ENCODE results near the gene PIGL.
A peak's percentile ranks its signal among the peaks of the same experiment; 100 is the strongest.

The PIGL gene

DNA sequence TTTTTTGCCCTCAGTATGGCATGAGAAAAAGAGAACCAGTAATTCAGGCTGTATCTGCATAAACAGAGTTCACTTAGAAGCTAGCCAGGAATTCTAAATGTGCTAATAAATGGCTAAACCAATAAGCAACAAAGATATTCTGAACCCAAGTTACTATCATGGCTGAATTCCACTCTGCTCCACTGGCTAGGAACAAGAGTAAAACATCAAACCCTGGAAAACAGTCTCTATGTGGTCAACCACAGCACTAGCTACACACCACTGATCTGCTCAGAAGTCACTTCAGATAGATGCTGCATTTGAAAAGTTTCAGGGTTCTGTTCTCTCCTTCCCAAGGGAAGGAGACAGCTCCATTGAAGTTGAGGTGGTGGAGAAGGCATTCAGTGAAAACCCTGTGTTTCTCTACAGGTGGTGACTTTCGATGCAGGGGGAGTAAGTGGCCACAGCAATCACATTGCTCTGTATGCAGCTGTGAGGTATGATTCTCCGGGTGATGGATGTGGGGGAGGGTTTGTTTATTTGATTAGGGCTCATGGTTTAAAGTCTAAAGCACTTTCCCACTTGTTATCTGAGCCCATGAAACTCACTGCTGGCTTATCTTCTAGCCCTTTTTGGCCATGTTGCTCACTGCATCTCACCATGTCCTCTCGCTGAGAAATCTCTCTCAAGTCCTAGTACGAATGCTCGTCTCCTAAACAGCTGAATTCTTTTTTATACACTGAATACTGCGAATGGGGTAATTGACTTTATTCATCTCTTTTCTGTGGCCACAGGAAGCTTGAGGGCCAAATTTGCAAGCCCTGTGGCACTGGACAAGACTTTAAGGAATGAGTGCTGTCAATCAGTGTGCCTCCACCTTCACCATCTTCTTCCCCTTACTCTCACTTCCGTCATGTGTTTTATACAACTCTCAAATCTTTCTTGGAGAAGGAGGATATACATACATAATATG lies 96.4 kb downstream of the PIGL start:
- DNase-seq: no peak

DNA sequence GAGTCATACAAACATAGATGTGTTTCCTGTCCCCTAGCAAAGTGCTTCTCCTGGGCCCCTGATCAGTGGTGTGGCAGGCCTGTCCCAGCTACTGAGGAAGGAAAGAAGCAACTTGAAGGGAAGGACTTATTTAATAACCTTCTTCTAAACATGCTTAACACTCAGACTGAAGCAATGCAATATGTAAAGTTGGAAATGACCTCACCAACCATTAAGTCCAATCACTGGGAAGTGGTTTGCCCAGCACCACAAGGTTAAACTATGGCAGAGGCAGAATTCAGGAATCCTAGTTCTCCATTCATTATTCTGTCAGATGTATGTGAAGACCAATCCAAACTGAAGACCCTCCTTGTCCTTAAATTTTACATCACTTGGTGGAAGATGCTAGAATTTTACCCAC lies 97.2 kb downstream of the PIGL start:
- no peak for DNase-seq

DNA sequence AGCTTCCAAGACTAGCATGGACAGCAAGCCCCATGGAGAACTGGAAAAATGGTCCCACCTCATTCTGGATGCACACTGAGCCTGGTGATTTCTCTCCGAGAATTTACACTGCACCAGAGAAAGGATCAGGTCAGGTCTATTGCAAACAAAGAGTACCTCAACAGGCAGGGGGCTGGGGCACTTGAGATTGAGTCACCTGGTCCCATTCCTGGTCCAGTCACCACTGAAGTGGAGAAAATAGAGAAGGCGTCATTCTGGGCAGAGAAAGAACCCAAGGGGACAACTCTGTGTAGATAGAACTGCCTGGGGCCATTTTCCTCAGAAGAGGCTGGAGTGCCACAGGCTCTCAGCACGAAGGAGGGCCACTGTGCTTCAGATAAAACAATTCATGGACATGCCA lies 97.8 kb downstream of the PIGL start:
- DNase-seq: no peak

DNA sequence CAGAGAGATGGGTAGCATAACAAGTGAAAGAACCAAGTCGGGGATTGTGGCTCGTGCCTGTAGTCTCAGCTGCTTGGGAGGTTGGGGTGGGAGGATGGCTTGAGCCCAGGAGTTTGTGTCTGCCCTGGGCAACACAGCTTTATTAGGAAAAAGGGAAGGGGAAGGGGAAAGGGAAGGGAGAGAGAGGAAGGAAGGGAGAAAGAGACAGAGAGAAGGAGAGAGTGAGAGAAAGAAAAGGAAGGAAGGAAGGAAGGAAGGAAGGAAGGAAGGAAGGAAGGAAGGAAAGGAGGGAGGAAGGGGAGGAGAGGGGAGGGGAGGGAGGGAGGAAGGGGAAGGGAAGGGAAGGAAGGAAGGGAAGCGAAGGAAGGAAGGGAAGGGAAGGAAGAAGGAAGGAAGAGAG lies 103.0 kb downstream of the PIGL start:
- DNase-seq: no peak

DNA sequence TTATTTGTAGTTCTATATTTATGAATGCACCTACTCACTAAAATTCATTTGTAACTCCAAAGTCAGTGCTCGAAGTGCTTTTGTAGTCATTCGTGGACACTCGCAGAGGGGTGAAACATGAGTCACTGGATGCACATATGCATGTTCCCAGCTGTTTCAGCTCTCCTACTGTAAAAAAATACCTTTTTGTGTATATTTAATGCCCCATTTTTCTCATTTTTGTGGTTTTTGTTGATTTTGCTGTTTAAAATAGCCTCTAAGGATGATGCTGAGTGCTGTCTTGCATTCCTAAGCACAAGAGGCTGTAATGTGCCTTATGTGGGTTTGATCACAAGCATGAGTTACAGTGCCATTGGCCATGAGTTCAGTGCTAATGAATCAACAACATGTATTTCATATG lies 105.6 kb downstream of the PIGL start:
- DNase-seq: no peak

DNA sequence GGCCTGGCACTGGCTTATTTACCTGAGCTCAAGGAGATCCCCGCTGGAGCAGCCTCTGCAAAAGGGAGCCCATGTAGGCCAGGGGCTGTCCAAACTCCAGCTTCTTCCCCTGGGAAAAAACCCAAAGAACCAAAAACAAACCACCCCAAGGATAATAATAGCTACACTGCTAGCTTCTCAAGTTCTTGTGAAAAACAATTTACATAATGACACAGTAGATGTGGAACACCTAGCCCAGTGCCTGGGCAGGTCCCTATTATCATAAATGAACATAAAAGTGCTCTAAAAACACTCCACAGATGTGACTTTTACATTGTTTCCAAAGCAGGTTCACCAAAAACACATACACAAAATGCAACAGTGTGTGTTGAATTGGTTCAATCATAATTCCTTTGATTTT lies 109.0 kb downstream of the PIGL start:
- no peak for DNase-seq

DNA sequence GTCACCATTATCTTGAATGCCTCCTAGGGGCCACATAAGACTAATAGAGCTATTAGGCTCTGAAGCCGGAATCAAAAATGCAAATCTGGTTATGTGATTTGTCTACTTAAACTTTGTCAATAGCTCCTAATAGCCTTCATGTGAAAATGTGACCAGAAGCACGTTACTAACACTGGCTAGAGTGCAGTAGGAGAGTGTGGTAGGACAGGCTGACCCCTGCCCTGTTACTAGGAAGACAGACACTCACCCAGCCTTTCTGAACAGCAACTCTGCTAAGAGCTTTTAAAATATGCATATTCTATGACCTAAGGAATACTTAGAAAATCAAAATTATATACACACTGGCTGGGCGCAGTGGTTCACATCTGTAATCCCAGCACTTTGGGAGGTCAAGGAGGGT lies 110.0 kb downstream of the PIGL start:
- DNase-seq: no peak

DNA sequence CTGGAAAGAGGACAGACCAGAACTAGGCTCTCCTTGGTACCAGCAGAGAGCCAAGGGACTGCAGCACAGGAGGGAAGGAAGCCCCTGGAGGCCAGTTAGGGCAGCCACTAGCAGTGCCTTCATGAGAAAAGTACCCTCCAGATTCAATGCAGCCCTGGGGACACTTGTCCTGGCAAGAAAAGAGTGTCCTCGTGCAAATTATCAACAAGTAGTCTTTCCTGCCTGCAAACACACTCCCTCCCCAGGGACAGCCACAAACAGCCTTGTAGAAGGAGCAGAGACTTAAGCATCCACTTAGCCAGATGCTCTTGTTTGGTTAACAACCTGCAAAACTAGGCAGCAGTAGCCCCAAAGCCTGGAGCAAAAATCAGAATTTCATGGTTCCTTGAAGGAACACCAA lies 112.0 kb downstream of the PIGL start:
- no peak for DNase-seq

DNA sequence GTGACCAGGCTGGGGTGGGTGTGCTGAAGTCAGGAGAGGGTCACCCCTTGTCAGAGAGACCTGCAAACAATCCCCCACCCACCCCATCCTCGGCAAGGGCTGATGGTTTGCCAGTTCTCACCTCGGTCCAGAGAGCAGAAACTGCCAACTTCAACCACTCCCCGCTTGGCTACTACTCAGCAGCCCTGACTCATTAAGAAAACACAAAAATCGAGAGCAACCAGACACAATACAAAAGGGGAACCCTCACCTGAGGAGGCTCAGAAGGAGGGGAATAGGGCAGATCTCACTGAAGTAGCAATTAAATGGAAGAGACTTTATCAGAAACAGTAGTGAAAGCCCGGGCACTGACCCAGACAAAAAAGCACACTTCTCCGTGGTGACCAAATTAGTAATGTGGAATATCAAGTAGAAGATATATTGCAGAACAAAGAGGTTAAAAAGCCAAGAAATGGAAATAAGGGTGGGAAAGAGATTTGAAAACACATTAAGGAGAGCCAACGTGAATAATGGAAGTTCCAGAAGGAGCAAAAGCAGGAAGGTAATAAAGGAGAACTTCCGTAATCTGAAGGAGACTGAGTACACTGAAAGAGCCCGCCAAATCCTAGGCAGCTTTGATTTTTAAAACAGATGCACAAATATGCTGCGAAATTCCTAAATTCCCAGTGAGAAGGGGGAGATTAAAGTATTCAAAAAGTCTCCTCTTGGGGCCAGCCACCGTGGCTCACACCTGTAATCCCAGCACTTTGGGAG lies 112.7 kb downstream of the PIGL start:
- DNase-seq: no peak

DNA sequence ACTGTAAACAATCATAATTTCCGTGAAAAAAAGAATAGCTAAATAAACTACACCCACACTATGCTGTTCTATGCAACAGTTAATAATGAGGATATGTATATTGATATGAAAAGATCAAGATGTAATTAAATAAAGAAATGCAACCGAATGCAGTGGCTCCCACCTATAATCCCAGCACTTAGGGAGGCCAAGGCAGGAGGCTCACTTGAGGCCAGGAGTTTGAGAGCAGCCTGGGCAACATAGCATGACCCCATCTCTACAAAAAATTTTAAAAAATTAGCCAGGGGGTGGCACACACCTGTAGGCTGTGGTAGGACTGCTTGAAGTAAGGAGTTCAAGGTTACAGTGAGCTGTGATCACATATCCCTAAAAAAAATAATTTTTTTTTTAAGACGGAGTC lies 121.4 kb downstream of the PIGL start:
- no peak for DNase-seq

DNA sequence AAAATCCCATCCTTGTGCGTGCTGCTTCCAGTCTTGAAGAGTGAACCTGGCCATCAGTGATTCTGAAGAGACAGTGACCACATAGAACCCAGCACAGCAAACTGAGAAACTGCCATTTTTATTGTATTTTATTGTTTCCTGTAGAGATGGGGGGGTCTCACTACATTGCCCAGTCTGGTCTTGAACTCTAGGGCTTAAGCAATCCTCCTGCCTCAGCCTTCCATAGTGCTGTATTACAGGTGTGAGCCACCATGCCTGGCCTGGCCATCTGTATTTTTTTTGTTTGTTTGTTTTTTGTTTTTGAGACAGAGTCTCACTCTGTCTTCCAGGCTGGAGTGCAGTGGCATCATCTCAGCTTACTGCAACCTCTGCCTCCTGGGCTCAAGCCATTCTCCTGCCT lies 122.4 kb downstream of the PIGL start:
- DNase-seq: no peak

DNA sequence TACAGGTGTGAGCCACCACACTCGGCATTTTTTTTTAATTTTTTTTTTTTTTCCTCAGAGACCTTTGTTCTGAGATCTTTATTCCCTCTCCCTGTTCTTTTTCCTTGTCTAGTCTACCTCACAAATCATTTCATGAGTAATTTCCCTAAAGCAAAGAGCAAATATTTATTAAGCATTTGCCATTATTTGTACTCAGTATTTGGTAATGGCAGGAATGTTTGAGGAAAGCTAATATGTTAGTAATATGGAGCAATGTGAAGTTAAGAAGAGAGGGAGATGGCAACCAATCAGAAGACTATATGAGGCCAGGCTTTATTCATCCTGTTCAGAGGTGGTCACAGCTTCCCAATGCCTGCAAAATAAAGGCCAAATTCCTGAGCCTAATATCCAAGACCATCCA lies 122.9 kb downstream of the PIGL start:
- DNase-seq: no peak

DNA sequence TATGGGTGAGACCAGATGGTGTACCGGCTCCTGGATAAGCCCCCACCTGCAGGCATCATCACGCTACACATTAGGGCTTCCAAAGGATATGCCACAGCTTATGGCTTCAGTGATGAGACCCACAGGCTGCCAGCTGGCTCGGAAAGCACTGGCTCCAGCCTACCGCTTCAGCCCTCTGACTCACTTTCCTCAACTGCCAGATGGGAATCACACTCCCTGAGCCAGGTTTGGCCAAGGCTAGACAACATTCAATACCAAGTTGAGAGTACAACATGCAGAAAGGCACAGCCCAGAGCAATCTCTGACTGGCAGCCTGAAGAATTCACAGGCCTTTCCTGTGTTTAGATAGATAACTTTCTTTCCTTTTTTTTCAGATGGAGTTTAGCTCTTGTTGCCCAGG lies 126.0 kb downstream of the PIGL start:
- DNase-seq: no peak

DNA sequence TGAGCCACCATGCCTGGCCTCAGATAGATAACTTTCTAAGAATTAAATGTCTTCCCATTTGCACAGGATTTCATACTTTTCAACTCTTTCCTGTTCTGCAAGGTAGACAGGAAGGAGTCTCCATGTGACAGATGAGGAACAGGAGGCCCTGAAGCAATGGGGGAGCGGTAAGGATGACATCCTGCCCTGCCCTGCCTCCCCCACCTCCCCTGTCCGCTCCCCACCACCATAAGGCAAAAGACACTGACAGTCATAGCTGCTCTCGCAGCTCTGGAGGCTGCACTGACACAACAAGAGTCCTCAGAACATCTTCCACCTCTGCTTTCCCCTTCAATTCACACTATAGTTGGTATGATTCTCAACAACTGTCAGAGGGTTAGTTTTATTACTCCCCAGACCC lies 126.6 kb downstream of the PIGL start:
- DNase-seq: no peak

DNA sequence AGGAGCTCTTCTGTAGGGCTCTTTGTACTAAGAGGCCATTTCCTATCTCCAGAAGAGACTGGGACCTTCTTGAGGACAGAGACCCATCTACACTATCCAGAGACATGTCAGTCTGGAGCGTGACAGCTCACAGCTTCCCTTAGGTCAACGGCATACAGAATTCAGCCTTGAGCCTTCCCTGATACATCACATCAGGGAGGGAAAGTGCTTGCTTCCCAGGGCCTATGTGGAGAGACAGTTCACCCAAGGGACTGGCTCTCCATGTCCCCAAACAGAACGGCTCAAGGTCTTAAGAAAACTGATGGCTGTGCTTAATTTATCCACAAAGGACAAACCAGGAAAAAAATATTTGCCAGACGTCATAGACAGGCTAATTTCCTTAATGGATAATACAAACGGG lies 128.6 kb downstream of the PIGL start:
- DNase-seq: no peak

DNA sequence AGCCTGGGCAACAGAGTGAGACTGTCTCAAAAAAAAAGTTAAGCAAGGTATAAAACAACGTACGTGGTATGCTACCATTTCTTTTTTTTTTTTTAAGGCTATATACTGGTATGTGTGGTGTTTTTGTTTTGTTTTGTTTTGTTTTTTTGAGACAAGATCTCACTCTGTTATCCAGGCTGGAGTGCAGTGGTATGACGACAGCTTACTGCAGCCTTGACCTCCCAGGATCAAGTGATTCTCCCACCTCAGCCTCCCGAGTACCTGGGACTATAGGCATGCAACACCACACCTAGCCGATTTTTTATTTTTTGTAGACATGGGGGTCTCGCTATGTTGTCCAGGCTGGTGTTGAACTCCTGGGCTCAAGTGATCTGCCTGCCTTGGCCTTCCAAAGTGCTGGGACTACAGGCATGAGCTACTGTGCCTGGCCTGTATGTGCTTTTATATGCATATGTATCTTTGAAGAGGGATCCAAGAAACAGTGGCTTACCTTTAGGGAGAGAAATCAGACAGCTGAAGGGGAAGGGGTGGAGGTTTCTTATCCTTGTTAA lies 129.8 kb downstream of the PIGL start:
- DNase-seq: no peak

DNA sequence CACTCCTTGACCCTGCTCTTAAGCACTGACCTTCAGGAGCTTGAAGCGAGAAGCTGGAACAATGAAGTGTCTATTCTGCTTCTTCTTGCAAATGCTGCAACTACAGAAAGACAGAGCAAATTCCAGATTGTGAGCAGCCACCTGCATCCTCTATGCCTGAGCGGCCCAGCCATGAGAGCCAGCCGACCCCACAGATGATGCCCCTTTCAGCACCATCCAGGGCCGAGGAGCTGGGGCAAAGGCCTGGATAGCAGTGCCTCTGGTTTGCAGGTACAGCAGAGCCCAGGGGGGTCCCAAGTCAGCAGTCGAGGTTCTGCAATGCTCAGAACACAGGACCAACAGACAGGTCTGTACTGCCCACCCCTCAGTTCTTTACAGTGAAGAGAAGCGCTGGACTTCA lies 131.6 kb downstream of the PIGL start:
- DNase-seq: no peak

DNA sequence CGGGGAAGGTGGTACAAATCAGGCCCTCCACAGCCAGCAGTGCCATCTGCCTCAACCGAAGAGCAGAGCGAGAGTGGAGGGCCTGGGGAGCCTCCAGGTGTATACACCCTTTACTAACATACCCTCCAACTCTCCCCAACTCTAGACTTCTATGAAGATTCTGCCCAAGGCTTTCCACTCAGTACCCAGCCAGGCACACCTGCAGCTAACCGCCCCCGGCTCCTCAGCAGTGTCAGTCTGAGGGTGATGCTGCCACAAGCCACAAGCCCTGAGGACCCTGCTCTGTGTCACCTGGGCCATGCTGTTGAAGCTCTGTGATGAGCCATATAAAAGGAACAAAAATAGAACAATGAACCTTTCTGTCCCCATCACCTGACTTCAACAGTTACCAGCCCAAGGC lies 132.4 kb downstream of the PIGL start:
- no peak for DNase-seq

DNA sequence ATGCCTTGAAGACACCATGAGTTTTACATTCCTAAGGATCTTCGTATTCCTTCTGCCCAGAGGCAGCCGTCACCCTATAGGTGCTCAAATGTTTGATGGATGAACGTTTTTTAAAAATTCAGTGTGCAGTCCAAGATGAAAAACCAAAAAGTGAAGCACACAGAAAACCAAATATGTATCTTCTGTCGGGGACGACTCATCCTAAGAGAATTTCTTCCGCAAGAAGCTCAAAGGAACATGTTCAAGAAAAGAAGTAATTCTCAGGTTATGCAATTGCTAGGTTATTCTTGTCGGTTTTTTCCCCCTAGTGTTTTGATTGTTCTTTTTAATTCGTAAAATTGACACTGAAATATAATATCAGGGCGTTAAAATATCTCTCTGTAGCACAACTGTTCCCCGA lies 134.8 kb downstream of the PIGL start:
- no peak for DNase-seq

DNA sequence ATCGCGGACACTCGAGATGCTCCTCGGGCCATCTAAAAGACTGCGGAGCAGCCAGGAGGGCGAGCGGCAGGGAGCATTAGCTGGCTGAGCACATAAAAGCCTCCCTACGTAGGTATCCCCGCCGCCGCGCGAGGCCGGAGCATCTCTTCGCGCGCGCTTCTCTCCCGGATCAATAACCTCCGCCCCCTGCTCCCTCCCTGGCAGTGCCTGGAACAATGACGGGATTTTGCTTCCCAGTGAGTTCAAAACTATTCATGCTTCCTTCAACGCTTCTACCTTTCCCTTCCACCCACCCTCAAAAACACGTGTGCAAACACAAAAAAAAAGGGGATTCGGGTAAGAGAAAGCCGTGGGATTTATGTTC lies 135.3 kb downstream of the PIGL start:
- DNase-seq: peak; percentile 4

DNA sequence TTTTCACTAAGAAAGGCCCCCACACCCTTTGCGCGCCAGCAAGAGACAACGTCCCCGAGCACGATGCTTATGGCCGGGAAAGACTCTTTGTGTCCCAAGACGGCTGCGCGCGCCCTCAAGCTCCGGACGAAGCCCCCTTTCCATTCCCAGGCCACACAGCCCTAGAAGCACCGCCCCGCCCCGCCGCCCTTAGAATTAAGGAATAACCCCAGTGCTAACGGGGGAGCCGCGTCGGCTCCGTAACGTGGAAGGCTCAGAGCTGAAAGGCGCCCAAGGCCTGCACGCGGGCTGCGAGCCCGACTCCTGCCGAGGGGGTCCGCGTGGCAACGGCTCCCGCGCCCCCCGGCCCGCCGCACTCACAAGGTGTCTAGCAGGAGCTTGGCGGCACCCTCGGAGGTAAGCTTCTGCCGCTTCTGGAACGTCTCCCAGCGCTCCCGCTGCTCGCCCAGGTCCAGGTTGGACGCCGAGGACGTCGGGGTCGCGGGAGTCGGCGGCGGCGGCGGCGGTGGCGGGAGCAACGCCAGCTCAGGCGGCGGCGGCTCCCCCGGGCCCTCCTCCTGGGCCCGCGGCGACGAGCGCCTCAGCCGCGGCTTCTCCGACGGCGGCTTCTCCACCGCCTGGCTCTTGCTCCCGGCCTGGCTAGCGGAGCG lies 135.8 kb downstream of the PIGL start:
- peak; percentile 9 for DNase-seq

DNA sequence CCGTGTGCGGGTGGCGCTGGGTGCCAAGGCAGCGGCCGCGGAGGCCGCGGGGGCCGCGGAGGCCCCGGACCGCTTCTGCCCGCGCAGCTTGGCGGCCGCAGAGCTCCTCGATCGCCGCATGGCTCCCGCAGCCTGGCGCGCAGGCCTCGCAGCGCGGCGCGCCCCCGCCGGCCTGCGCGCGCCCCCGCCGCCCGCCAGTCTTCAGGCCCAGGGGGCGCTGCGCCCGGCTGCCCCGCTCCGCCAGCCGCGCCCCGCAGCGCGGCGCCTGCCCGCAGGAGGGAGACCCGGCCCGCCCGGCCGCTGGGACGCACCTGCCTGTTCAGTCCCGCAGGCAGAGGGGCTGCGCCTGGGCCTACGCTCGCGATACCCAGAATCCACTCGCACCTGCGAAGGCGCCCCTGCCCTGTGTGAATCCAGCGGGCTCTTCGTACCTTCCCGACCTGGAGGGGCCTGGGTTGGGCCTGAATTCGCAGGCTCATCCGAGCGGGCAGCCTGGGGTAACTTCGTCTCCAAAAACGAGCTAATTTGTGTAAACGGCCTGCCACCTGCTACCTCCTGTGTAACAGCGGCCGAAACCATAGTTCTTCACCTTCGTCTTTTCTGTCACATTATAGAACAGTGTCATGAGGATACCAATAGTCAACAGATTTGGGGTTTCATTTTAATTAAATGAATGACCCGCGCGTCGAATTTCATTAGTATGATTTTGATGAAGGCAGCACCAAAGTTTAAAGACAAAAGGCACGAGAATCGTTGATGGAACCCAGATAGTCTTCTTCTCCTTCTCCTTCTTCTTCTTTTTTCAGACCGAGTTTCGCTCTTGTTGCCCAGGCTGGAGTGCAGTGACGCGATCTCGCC lies 136.5 kb downstream of the PIGL start, which contains the start of gene CENPV:
Gene CENPV (minus strand): TSS at position 153 of the 858 bp plus-strand sequence. CDS start 33 bp downstream, at position 120.
- peak; percentile 51 for DNase-seq
